ENCODE measurements around the gene HSD17B11.
"Not testable (repeated sequence)": the region's sequence is repeated elsewhere in the genome, so short reads cannot be mapped to it uniquely, and the experiment has no call there.

The HSD17B11 gene

GRCh38 chr4:87306056-87306455, 84.9 kb downstream of the HSD17B11 start:
- Histone ChIP-seq H3K4me3 (no peak overlapping the region), H3K27ac (no peak overlapping the region)
- DNase-seq (ENCODE audit: low spot score) = no peak
- TF ChIP-seq, protein P1, sequence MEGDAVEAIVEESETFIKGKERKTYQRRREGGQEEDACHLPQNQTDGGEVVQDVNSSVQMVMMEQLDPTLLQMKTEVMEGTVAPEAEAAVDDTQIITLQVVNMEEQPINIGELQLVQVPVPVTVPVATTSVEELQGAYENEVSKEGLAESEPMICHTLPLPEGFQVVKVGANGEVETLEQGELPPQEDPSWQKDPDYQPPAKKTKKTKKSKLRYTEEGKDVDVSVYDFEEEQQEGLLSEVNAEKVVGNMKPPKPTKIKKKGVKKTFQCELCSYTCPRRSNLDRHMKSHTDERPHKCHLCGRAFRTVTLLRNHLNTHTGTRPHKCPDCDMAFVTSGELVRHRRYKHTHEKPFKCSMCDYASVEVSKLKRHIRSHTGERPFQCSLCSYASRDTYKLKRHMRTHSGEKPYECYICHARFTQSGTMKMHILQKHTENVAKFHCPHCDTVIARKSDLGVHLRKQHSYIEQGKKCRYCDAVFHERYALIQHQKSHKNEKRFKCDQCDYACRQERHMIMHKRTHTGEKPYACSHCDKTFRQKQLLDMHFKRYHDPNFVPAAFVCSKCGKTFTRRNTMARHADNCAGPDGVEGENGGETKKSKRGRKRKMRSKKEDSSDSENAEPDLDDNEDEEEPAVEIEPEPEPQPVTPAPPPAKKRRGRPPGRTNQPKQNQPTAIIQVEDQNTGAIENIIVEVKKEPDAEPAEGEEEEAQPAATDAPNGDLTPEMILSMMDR (IDR thresholded peaks at IDR 0.05) = no peak

DNA sequence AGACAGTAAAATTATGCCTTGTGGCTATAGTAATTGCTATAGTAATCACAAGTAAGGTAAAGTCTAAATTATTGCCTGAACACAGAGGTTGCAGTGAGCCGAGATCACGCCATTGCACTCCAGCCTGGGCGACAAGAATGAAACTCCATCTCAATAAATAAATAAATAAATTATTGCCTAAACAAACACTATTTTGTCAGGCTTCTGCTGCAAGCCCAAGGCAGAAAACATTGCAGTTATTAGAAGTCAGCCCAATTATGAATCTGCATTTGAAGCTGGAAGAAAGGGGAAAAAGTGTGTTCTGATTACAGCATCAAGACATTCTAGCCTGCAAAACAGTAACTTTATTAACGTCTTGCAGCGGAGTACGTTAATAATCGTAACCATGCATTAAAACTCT, 85.4 kb downstream of the HSD17B11 start:
- no peak overlapping the region for H3K27ac ChIP-seq
- no peak for DNase-seq (ENCODE audit: low spot score)
- TF ChIP-seq, protein P1 (IDR thresholded peaks at IDR 0.05) = no peak

GRCh38 chr4:87304745-87305432, 86.1 kb downstream of the HSD17B11 start:
- no peak for DNase-seq (ENCODE audit: low spot score)
- TF ChIP-seq, protein P1 (IDR thresholded peaks at IDR 0.05) = no peak
- no peak overlapping the region for H3K4me3 ChIP-seq
- H3K27ac ChIP-seq = no peak overlapping the region

More for the DNA sequence above, 85.4 kb downstream of the HSD17B11 start:
- no peak overlapping the region for H3K4me3 ChIP-seq

DNA sequence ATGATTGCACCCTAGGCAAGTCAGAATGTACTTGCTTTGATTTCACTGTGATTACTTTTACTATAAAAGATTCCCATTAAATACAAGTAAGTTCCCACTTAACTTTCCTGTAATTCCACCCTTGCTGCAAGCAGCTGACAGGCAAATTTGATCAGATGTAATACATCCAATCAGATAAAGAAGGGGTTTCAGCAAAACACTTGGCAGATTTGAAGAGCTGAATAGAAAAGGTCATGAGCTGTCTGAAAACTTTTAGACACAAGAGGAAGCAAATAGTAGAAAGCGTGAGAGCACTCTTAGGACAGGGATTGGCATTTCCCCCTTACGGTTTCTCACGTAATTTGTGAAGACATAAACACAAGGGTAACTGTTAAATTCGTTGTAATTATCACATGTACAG, 91.1 kb downstream of the HSD17B11 start:
- H3K4me3 ChIP-seq = no peak overlapping the region
- DNase-seq (ENCODE audit: low spot score) = no peak
- TF ChIP-seq, protein P1 (IDR thresholded peaks at IDR 0.05) = no peak
- H3K27ac ChIP-seq = no peak overlapping the region

GRCh38 chr4:87298362-87298761, 92.6 kb downstream of the HSD17B11 start:
- H3K4me3 ChIP-seq = no peak overlapping the region
- TF ChIP-seq, protein P1 (IDR thresholded peaks at IDR 0.05) = no peak
- no peak overlapping the region for H3K27ac ChIP-seq
- DNase-seq (ENCODE audit: low spot score) = no peak

GRCh38 chr4:87294911-87295310, 96.1 kb downstream of the HSD17B11 start:
- H3K4me3 ChIP-seq; H3K27ac ChIP-seq; DNase-seq (ENCODE audit: low spot score): not testable (repeated sequence)

DNA sequence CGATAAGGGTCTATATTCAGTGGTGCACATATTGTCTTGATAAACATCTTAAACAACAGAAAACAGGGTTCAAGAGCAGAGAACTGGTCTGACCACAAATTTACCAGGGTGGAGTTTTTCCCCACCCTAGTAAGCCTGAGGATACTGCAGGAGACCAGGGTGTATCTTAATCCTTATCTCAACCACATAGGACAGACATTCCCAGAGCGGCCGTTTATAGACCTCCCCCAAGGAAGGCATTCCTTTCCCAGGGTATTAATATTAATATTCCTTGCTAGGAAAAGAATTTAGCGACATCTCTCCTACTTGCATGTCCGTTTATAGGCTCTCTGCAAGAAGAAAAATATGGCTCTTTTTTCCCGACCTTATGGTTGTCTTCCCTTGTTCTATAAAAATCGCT, 97.1 kb downstream of the HSD17B11 start:
- not testable (repeated sequence) for H3K4me3 ChIP-seq; DNase-seq (ENCODE audit: low spot score); H3K27ac ChIP-seq

GRCh38 chr4:87286970-87287369, 104.0 kb downstream of the HSD17B11 start:
- TF ChIP-seq, protein P1 (IDR thresholded peaks at IDR 0.05) = no peak
- Histone ChIP-seq H3K27ac (no peak overlapping the region), H3K4me3 (no peak overlapping the region)
- no peak for DNase-seq (ENCODE audit: low spot score)
